Left cardiac atrium (tissue), 4 donors: ENCODE measurements around the gene ARL6IP1. TPM values are rescaled to one million over a fixed set of nuclear protein-coding genes. Genes with fewer than 3 reads are reported as not detected.
A peak's percentile ranks its signal among the peaks of the same experiment; 100 is the strongest.

Experiments
- ATAC-seq, 2 donors: fragments of 200-7000 bp; cut with Tn5 transposase; one replicate each; pipeline ENCODE4 v1.9.1; 2020; ENCODE audit warnings: mild to moderate bottlenecking in 2 of 2, moderate library complexity in 2 of 2
- DNase-seq: peaks from one replicate; pipeline ENCODE4 v3.0.0-alpha.2; 2020
- intact Hi-C, 2 donors: fragments of 100-400 bp; cut with DNase I; formaldehyde crosslinking; loops; one replicate each; pipeline versions ENCODE4 v1.14.1 to v1.15.1; 2022 to 2023
- long read RNA-seq: library from polyadenylated mRNA; unstranded; transcript quantifications from one replicate; pipeline ENCODE4 v2.0.0, GENCODE V29; 2021
- total RNA-seq, 2 donors: library from RNA; stranded (reverse); fragmentation: NEBNext Ultra II Directional; extraction: Animal tissue kit (Norgen Biotek cat#: 25700); gene quantifications; one replicate each; pipeline ENCODE4 v1.2.1, GENCODE V29; 2021
- donor health status: DM: no; HTN: yes; CAD: no.
- donor health status: DM: no; HTN: yes; CAD: no; lungs with severe emphysema.
- donor health status: DM: yes; HTN: yes; CAD: no.
- donor health status: Dilated cardiomyopathy.

ARL6IP1 gene
- total RNA-seq: 10 to 100 TPM; 37.0 to 39.8 TPM
- long read RNA-seq, transcript ARL6IP1-201 (6 exons, 2,409 nt): major isoform, 51 of 55 reads
- long read RNA-seq, partial matches to known transcripts: 4 of 55 reads
- long read RNA-seq, other reads (novel, unspliced or antisense): 0 of 55 reads

GRCh38 chr16:18801145-18801972 lies at the start of gene ARL6IP1:
ARL6IP1 (minus strand) TSS chr16:18801549; CDS start chr16:18801466, 83 bp downstream.
- peak; percentile 98 to 99 for ATAC-seq
- peak; percentile 100 for DNase-seq
- intact Hi-C loops: loop anchor here in 1 of 2 donors (10.0 kb wide), 1 partner anchor 163 kb away; no protein-coding TSS in a partner anchor

DNA sequence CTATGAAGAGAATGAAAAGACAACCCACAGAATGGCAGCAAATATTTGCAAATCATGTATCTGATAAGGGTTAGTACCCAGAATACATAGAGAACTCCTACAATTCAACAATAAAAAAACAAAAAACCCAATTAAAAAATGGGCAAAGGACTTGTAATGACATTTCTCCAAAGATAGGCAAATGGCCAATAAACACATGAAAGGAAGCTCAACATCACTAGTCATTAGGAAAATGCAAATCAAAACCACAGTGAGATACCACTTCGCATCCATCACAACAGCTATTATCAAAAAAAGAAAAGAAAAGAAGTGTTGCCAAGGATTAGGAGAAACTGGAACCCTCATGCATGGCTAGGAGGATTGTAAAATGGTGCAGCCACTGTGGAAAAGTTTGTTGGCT lies 45.1 kb upstream of the ARL6IP1 start:
- ATAC-seq: no peak
- DNase-seq: no peak
- intact Hi-C loops: loop anchor here in 1 of 2 donors (5.0 kb wide), 1 partner anchor 34 kb away; no protein-coding TSS in a partner anchor

GRCh38 chr16:18842565-18842964 lies 41.2 kb upstream of the ARL6IP1 start:
- DNase-seq: no peak
- no peak for ATAC-seq
- intact Hi-C loops: no loop called here

- no peak for ATAC-seq
- no peak for DNase-seq
- intact Hi-C loops: no loop called here
Measured at GRCh38 chr16:18841833-18842525, 40.6 kb upstream of the ARL6IP1 start.

DNA sequence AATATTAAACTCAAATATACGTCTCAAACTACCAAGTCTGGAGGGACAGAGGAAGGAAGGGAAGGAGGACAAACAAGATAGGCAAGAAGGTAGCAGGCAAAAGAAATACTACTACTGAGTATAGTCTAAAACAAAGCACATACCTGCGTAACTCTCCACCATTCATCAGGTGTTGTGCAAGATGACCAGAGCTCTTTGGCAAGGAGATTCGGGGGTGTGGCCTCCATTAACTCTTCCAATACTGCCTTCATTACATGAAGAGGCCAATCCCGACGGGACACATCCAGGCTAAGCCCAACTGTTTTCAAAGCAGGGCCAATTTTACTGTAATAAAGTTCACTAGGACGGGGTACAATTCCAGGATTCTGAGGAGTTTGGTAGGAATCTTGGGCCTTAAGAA lies 38.2 kb upstream of the ARL6IP1 start:
- intact Hi-C loops: no loop called here
- ATAC-seq (peak in 1 of 2 donors; percentile 59), DNase-seq (no peak)

- intact Hi-C loops: no loop called here
- ATAC-seq: no peak
- no peak for DNase-seq
Measured at GRCh38 chr16:18836702-18837101, 35.4 kb upstream of the ARL6IP1 start.

GRCh38 chr16:18834864-18835263 lies 33.5 kb upstream of the ARL6IP1 start:
- ATAC-seq (no peak), DNase-seq (no peak)
- intact Hi-C loops: no loop called here

DNA sequence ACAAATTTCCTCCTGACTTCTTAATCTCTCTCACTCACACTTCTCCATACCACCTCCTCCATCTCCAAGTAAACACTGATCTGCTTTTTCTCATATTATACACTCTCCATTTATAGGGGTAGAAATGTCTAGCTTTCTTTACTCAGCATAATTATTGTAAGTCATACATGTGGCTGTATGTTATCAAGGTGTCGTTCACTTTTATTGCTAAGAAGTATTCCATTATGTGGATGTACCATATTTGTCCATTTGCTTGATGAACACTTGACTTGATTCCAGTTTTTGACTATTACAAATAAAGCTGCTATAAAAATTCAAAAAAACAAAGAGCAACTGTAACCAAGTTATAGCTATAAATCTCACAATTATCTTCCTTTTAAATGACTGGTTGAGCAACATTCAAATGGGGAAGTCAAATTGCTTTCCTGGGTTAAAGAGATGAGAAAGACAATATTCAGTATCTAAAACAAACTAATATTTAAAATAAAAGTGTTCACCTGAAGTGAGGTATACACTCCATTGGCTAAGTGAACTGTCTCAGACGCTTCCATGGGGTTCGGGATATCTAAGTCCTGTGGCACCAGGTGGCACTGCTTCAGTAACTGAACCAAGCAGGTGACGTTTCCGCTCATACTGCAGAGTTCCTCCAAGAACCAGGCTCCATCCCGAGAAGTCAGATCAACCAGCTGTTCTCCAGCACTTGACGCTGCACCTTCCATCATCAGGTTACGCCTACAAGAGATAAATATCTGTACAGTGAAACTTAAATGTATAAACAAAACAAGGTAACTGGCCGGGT lies 32.6 kb upstream of the ARL6IP1 start:
- intact Hi-C loops: no loop called here
- DNase-seq (no peak), ATAC-seq (no peak)

DNA sequence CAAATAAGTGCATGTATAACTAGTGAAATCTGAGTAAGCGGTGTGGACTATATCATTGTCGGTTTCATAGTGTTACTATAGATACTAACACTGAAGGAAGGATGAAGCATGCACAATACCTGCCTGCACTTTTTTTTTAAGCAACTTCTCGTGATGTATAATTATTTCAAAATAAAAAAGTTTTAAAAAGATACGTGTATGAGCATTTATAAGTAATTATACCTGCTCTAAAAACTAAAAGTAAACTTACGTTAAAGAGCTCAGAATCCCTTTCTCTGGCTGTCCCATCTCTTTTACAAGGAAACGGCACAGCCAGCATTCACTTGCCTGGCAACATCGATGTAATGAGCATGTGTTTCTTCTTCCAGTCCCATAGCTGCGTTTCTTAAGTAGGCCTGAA lies 31.3 kb upstream of the ARL6IP1 start:
- ATAC-seq: no peak
- DNase-seq: no peak
- intact Hi-C loops: no loop called here

DNA sequence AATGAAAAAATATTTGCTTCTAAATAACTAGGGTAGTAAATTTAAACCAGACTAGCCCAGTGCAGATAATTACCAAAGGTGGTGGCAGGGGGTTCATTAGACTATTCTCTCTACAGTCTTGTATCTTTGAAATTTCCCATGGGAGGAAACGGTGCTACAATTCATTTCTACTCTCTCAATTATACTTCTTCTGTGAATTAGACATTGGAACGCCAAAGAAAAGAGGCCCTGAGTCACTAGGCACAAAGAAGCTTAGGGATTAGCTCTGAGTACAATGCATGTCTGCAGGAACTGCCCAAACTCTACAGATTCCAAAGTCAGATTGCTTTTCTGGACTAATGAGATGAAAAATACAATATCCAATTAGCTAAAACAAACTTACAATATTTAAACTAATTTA lies 30.7 kb upstream of the ARL6IP1 start:
- intact Hi-C loops: no loop called here
- no peak for DNase-seq
- ATAC-seq: no peak

- no peak for ATAC-seq
- intact Hi-C loops: no loop called here
- no peak for DNase-seq
Measured at GRCh38 chr16:18829251-18829650, 27.9 kb upstream of the ARL6IP1 start.

DNA sequence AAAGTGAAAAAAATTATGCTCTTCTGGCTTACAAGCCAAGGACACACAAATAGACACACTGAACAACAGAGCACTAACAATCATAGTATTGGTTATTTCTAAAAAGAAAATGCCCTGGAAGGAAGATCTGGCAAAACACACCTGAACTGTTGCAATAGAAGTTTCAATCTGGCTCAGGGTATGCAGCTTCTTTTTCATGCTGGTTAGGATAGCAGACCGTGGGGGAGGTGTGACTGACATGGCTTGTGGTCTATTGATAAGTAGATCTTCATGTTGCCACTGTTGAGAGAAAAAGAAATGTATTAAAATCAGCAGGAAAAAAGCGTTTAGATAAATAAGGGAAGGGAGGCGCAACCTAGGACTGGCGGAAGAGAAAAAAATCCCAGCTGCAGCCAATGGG lies 26.5 kb upstream of the ARL6IP1 start:
- no peak for DNase-seq
- intact Hi-C loops: no loop called here
- no peak for ATAC-seq

DNA sequence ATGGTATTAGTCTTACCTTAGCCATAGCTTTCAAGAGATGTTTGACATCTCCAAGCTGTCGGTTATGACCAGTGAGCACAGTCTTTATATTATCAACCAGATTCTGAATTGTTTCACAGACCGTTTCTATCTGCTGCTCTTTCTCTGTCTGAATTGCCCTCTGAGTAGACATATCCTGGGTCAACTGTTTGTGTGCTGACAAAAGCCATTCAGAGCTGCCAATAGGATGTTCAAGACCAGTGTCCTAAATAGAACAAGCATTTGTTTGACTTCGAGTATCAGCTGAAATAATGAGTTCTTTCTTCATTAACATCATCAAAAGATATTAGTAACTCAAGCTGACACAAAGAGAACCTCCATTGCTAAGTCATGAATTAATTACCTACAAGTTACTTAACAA lies 14.9 kb upstream of the ARL6IP1 start:
- intact Hi-C loops: loop anchor here in 1 of 2 donors (10.0 kb wide), 1 partner anchor 59 kb away; no protein-coding TSS in a partner anchor
- ATAC-seq (no peak), DNase-seq (no peak)

DNA sequence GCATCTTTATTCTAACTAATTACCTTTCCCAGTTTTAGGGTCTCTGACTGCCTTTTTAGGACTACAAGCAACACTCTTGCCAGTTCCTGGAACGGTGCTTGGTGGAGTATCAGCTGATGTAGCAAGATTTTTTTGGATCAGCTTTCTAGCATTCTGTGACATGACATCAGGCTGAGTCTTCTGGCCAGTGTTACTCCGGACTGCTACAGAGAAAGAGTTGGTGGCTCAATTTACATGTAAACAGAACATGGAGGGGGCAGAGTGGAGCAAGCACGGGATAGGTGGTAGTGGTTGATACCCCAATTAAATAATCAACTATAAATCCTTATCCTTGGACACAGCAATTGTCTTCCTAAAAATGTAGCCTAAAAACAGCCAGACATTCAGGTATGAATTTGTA lies 10.6 kb upstream of the ARL6IP1 start:
- ATAC-seq: no peak
- no peak for DNase-seq
- intact Hi-C loops: loop anchor here in 1 of 2 donors (5.0 to 10.0 kb wide), 2 partner anchors 35 to 63 kb away; no protein-coding TSS in a partner anchor

GRCh38 chr16:18809165-18809564 lies 7.8 kb upstream of the ARL6IP1 start:
- intact Hi-C loops: loop anchor here in 1 of 2 donors (10.0 kb wide), 1 partner anchor 156 kb away; no protein-coding TSS in a partner anchor
- ATAC-seq: no peak
- no peak for DNase-seq

GRCh38 chr16:18805257-18805773 lies 4.0 kb upstream of the ARL6IP1 start:
- DNase-seq: no peak
- intact Hi-C loops: loop anchor here in 1 of 2 donors (10.0 kb wide), 1 partner anchor 159 kb away; no protein-coding TSS in a partner anchor
- ATAC-seq: no peak

DNA sequence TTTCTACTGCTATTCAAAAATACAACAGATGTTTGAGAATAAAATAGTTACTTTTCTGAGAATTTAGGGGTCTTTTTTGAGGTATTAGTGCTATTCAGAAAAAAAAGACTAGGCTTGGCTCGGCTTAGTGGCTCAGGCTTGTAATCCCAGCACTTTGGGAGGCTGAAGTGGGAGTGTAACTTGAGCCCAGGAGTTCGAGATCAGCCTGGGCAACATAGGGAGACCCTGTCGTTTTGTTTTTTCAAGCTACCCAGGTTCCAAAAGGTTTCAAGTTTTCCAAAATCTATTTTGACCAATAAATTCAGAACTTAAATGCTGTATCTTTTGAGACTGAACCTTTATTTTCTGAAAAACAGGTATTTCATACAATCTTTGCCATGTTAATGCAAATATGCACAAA lies 3.2 kb upstream of the ARL6IP1 start:
- no peak for ATAC-seq
- DNase-seq: no peak
- intact Hi-C loops: loop anchor here in 1 of 2 donors (10.0 kb wide), 1 partner anchor 160 kb away; no protein-coding TSS in a partner anchor

GRCh38 chr16:18803569-18804462 lies 2.5 kb upstream of the ARL6IP1 start:
- ATAC-seq: no peak
- intact Hi-C loops: loop anchor here in 1 of 2 donors (10.0 kb wide), 1 partner anchor 161 kb away; no protein-coding TSS in a partner anchor
- no peak for DNase-seq
